ENCODE measurements around the gene WAS. TPM values are rescaled to one million over a fixed set of nuclear protein-coding genes. Genes with fewer than 3 reads are reported as not detected.

Gene WAS
- total RNA-seq, 1 experiment from 2014 or later: 0.24 TPM

GRCh38 chrX:48726596-48726995 is 43.0 kb downstream of the WAS start:
- H3K79me2 ChIP-seq (ENCODE audit: insufficient read depth, low read length): no peaks in the 10 kb centered on the region
- no peak overlapping the region for H2BK15ac ChIP-seq (ENCODE audit: low read depth, low read length)
- no peak overlapping the region for H3K4me2 ChIP-seq (ENCODE audit: insufficient read depth, insufficient read length, low read length)
- no peak for DNase-seq
- no CpG with 5 or more reads among the region's 2 CpGs for WGBS (ENCODE audit: extremely low coverage, insufficient read length, low lambda C conversion rate)
- H3K4me1 Mint-ChIP-seq: 0 out of 4 replicates have a peak, but pooled peaks cover 0 to 3% of the 10 kb centered on the region in 2 experiments
- H2BK120ac ChIP-seq (ENCODE audit: low read depth, low read length, poor library complexity, severe bottlenecking): no peak overlapping the region
- H2BK12ac ChIP-seq (ENCODE audit: insufficient read length, low read depth, low read length): no peak overlapping the region
- H3K9ac ChIP-seq (ENCODE audit: extremely low read depth, insufficient read length, low read length): no peak overlapping the region
- H3K14ac ChIP-seq (ENCODE audit: insufficient read depth, low read length): no peak overlapping the region
- H3K4me1 ChIP-seq (ENCODE audit: insufficient read depth, low read length): no peaks in the 10 kb centered on the region
- no peak overlapping the region for H2BK5ac ChIP-seq (ENCODE audit: insufficient read length, low read length)
- H3K79me1 ChIP-seq (ENCODE audit: insufficient read depth, low read depth, low read length, poor library complexity, severe bottlenecking): no peaks in the 10 kb centered on the region
- H4K20me1 ChIP-seq (ENCODE audit: control insufficient read depth, insufficient read depth, insufficient read length): no peaks in the 10 kb centered on the region
- no peak overlapping the region for H2AK5ac ChIP-seq (ENCODE audit: insufficient read length, low read length)
- H3K56ac ChIP-seq (ENCODE audit: insufficient read length, low read depth, low read length): no peak overlapping the region
- no peak overlapping the region for H3K23ac ChIP-seq (ENCODE audit: insufficient read length, low read depth, low read length)
- H3K9me3 ChIP-seq (ENCODE audit: control insufficient read depth, low read depth, low read length): peaks cover 31% of the 10 kb centered on the region
- no peak overlapping the region for H2BK20ac ChIP-seq (ENCODE audit: low read depth, low read length, poor library complexity, severe bottlenecking)
- H3K36me3 Mint-ChIP-seq (ENCODE audit: insufficient read depth in 1 of 3, low read depth in 3 of 3): peaks cover 0 to 2% (median 0%) of the 10 kb centered on the region in 3 experiments; a peak in 3 of 7 replicates
- peaks cover 65% of the 10 kb centered on the region in 2 experiments for H3K9me3 Mint-ChIP-seq
- no peaks in the 10 kb centered on the region for H3K23me2 ChIP-seq (ENCODE audit: insufficient read length, low read depth, low read length, poor library complexity, severe bottlenecking)
- no peak overlapping the region for H3K18ac ChIP-seq (ENCODE audit: insufficient read length, low read depth, low read length)
- H2AFZ ChIP-seq (ENCODE audit: low read length): no peak overlapping the region
- H3K27ac Mint-ChIP-seq: no peak overlapping the region
- no peak overlapping the region for H4K8ac ChIP-seq (replicated peaks; ENCODE audit: insufficient read length, low read depth, low read length)
- peaks cover 4% of the 10 kb centered on the region; the same call in 1 of the 2 replicates for H3K27me3 Mint-ChIP-seq (ENCODE audit: low read depth)
- H4K5ac ChIP-seq (ENCODE audit: insufficient read length, low read depth, low read length): no peak overlapping the region
- H3K4me3 Mint-ChIP-seq: no peak overlapping the region
- H3K4ac ChIP-seq (ENCODE audit: low read depth, low read length): no peak overlapping the region
- no peak overlapping the region for H3T11ph ChIP-seq (ENCODE audit: low read length)
- no peak for TF ChIP-seq CTCF (conservative IDR thresholded peaks at IDR 0.05)
- H3K27me3 ChIP-seq (ENCODE audit: insufficient read depth, low read length): no peaks in the 10 kb centered on the region
- no peak overlapping the region for H3K27ac ChIP-seq (ENCODE audit: insufficient read length, low read depth, low read length)
- H4K91ac ChIP-seq (ENCODE audit: insufficient read length, low read depth, low read length): no peak overlapping the region
